IMR-90 (cell line): ENCODE measurements around the gene PIK3R4. TPM values are rescaled to one million over a fixed set of nuclear protein-coding genes. Genes with fewer than 3 reads are reported as not detected.

Experiments
- ATAC-seq: fragments of 200-7000 bp; cut with Tn5 transposase; 2 replicates; pipeline ENCODE4 v1.9.1; 2020; ENCODE audit warnings: low read depth, mild to moderate bottlenecking, moderate library complexity
- BruUV-seq: library from RNA; stranded (reverse); fragments of 400-500 nt; replicated peaks from 2 replicates; lab custom pipeline; 2021; lab: Mats Ljungman, UMichigan
- CTCF ChIA-PET: fragments of 300-600 bp; formaldehyde crosslinking; extraction: SDS; loops from one replicate; lab custom pipeline; 2021; ENCODE audit warnings: antibody characterized with exemption; lab: Yijun Ruan, JAX
- POLR2A ChIA-PET: fragments of 300-600 bp; sonication (Branson Sonifier 250); formaldehyde crosslinking; loops from one replicate; lab custom pipeline; 2022; ENCODE audit warnings: antibody characterized with exemption; ENCODE audit not compliant: unreplicated experiment; lab: Charles Lee
- DNase-seq: peaks from one replicate; pipeline ENCODE4 v3.0.0; 2013
- H2AFZ ChIP-seq: replicated peaks from 2 replicates; pipeline ENCODE3; 2013; ENCODE audit warnings: low read length, mild to moderate bottlenecking; ENCODE audit not compliant: poor library complexity
- H2AK5ac ChIP-seq: 2 replicates; pipeline ENCODE4 v1.6.1; 2013; ENCODE audit warnings: low read depth, low read length, inconsistent platforms
- H2AK9ac ChIP-seq: replicated peaks from 2 replicates; pipeline ENCODE3; 2013; ENCODE audit warnings: mild to moderate bottlenecking, low read depth, low read length, moderate library complexity; ENCODE audit not compliant: poor library complexity
- H2BK120ac ChIP-seq: 2 replicates; pipeline ENCODE4 v1.6.1; 2013; ENCODE audit warnings: low read depth, low read length, inconsistent platforms
- H2BK15ac ChIP-seq: 3 replicates; pipeline ENCODE4 v1.6.1; 2013; ENCODE audit warnings: low read depth, low read length, inconsistent platforms
- H2BK20ac ChIP-seq: 2 replicates; pipeline ENCODE4 v1.6.1; 2013; ENCODE audit warnings: low read depth, mild to moderate bottlenecking, inconsistent platforms, low read length, moderate library complexity
- H2BK5ac ChIP-seq: 2 replicates; pipeline ENCODE4 v1.6.1; 2013; ENCODE audit warnings: mild to moderate bottlenecking, low read depth, low read length, inconsistent platforms; ENCODE audit not compliant: poor library complexity, severe bottlenecking
- H3K14ac ChIP-seq: replicated peaks from 2 replicates; pipeline ENCODE4 v1.6.1; 2013; ENCODE audit warnings: low read depth, low read length, inconsistent platforms
- H3K18ac ChIP-seq: 2 replicates; pipeline ENCODE4 v1.6.1; 2013; ENCODE audit warnings: low read depth, low read length, control low read depth
- H3K23ac ChIP-seq: 2 replicates; pipeline ENCODE4 v1.6.1; 2013; ENCODE audit warnings: low read depth, low read length, inconsistent platforms
- H3K27ac ChIP-seq: 2 replicates; pipeline ENCODE4 v1.5.1; 2013; ENCODE audit warnings: mild to moderate bottlenecking, control low read depth, low read length; ENCODE audit not compliant: insufficient read depth
- H3K27me3 ChIP-seq: 2 replicates; pipeline ENCODE4 v1.6.1; 2013; ENCODE audit warnings: low read length; ENCODE audit not compliant: control insufficient read depth, insufficient read depth
- H3K36me3 ChIP-seq: 2 replicates; pipeline ENCODE4 v1.6.1; 2013; ENCODE audit warnings: low read length, mixed read lengths; ENCODE audit not compliant: control insufficient read depth, insufficient read depth
- H3K4ac ChIP-seq: 2 replicates; pipeline ENCODE4 v1.6.1; 2013; ENCODE audit warnings: low read depth, low read length, inconsistent platforms
- H3K4me1 ChIP-seq: 2 replicates; pipeline ENCODE4 v1.6.1; 2013; ENCODE audit warnings: low read length, mixed read lengths; ENCODE audit not compliant: control insufficient read depth, insufficient read depth
- H3K4me2 ChIP-seq: 2 replicates; pipeline ENCODE4 v1.6.1; 2013; ENCODE audit warnings: low read depth, mild to moderate bottlenecking, control low read depth, low read length, moderate library complexity
- H3K4me3 ChIP-seq: 2 replicates; pipeline ENCODE4 v1.5.1; 2013; ENCODE audit warnings: low read depth, mild to moderate bottlenecking, control low read depth, low read length, moderate library complexity; ENCODE audit not compliant: insufficient read depth
- H3K56ac ChIP-seq: 2 replicates; pipeline ENCODE4 v1.6.1; 2013; ENCODE audit warnings: low read length, inconsistent platforms; ENCODE audit not compliant: insufficient read depth; ENCODE audit errors: extremely low read depth
- H3K79me1 ChIP-seq, 2 experiments: 2 replicates each; pipeline ENCODE4 v1.6.1; 2013; ENCODE audit warnings: low read length in 2 of 2, inconsistent platforms in 1 of 2, low read depth in 1 of 2
- H3K9ac ChIP-seq: 2 replicates; pipeline ENCODE4 v1.6.1; 2013; ENCODE audit warnings: low read depth, low read length, control low read depth
- H3K9me1 ChIP-seq: 2 replicates; pipeline ENCODE4 v1.6.1; 2013; ENCODE audit warnings: low read length, inconsistent platforms; ENCODE audit not compliant: insufficient read depth
- H3K9me3 ChIP-seq: 2 replicates; pipeline ENCODE4 v1.6.1; 2013; ENCODE audit warnings: low read length; ENCODE audit not compliant: control insufficient read depth, insufficient read depth
- H4K20me1 ChIP-seq: 2 replicates; pipeline ENCODE4 v1.6.1; 2013; ENCODE audit warnings: low read length, inconsistent platforms; ENCODE audit not compliant: insufficient read depth
- H4K5ac ChIP-seq: 2 replicates; pipeline ENCODE4 v1.6.1; 2013; ENCODE audit warnings: mild to moderate bottlenecking, low read depth, low read length, control low read depth
- H4K8ac ChIP-seq, 2 experiments: 2 replicates each; pipeline ENCODE4 v1.6.1; 2013; ENCODE audit warnings: low read depth in 2 of 2, low read length in 2 of 2, control low read depth in 1 of 2, inconsistent platforms in 1 of 2
- H4K91ac ChIP-seq: 2 replicates; pipeline ENCODE4 v1.6.1; 2013; ENCODE audit warnings: low read depth, low read length, inconsistent platforms; ENCODE audit not compliant: insufficient read depth
- CEBPB ChIP-seq: IDR thresholded peaks from 2 replicates; pipeline ENCODE4 v1.6.1; 2012; ENCODE audit warnings: low read depth, low read length, improper control_type of control experiment
- ELK1 ChIP-seq: fragments of 150-350 bp; IDR thresholded peaks from 2 replicates; pipeline ENCODE4 v1.6.1; 2016; ENCODE audit warnings: low read depth, mild to moderate bottlenecking, low read length, moderate library complexity, borderline replicate concordance
- FOS ChIP-seq: fragments of 150-350 bp; IDR thresholded peaks from 2 replicates; pipeline ENCODE4 v1.6.1; 2016; ENCODE audit warnings: low read depth, low read length
- RAD21 ChIP-seq: IDR thresholded peaks from 2 replicates; pipeline ENCODE4 v1.6.1; 2012; ENCODE audit warnings: low read length, improper control_type of control experiment
- WGBS, 2 experiments: methylation state at CpG; one replicate each; pipeline versions ENCODE4 v1.1.5 to v1.1.7; 2013; ENCODE audit warnings: missing lambda C conversion rate in 2 of 2; ENCODE audit not compliant: insufficient read length in 1 of 2; ENCODE audit errors: extremely low coverage in 2 of 2; 5-methylcytosine and 5-hydroxymethylcytosine counted together
- dilution Hi-C: fragments of 300-500 bp; cut with HindIII; formaldehyde crosslinking; loops from one replicate; pipeline ENCODE4 v1.14.3; 2018; ENCODE audit warnings: low sequenced_read_pairs; ENCODE audit not compliant: unreplicated experiment
- in situ Hi-C: fragments of 300-500 bp; cut with MboI; formaldehyde crosslinking; loops from 3 replicates; pipeline ENCODE4 v1.14.3; 2019; ENCODE audit warnings: low sequenced_read_pairs, inconsistent platforms, mixed read lengths
- intact Hi-C: fragments of 100-400 bp; cut with micrococcal nuclease; formaldehyde crosslinking; loops from 2 replicates; pipeline ENCODE4 v1.10.0; 2022
- polyA plus RNA-seq, 3 experiments: library from polyadenylated mRNA; depleted of rRNA; stranded (reverse); fragments of >200 nt; gene quantifications; 2 replicates each; pipeline ENCODE4 v1.2.3, GENCODE V29; 2012; ENCODE audit warnings: low replicate concordance in 1 of 3
- total RNA-seq: library from RNA; depleted of rRNA; stranded (reverse); fragments of >200 nt; gene quantifications from 2 replicates; pipeline ENCODE4 v1.2.3, GENCODE V29; 2012

PIK3R4 gene
- total and polyA plus RNA-seq, 2 of the 4 experiments (the other 2 are of a cell fraction) = 19.7 to 27.2 TPM

GRCh38 chr3:130671545-130672312 is 74.9 kb downstream of the PIK3R4 start:
- Histone ChIP-seq H4K8ac (no peak overlapping the region), H3K14ac (no peak overlapping the region), H3K9ac (no peak overlapping the region), H2AK9ac (no peak overlapping the region), H3K23ac (no peak overlapping the region), H3K27ac (no peak overlapping the region), H3K56ac (no peak overlapping the region), H3K4me1 (no peaks in the 10 kb centered on the region), H2BK120ac (no peak overlapping the region), H4K20me1 (no peaks in the 10 kb centered on the region), H2AFZ (no peak overlapping the region), H2BK5ac (no peak overlapping the region), H4K91ac (no peak overlapping the region), H3K4me2 (no peak overlapping the region), H3K18ac (no peak overlapping the region), H3K9me1 (no peaks in the 10 kb centered on the region; the same call in 1 of the 2 replicates), H3K4me3 (no peak overlapping the region), H3K79me1 (no peaks in the 10 kb centered on the region), H3K27me3 (no peaks in the 10 kb centered on the region), H3K36me3 (peaks cover 4% of the 10 kb centered on the region; the same call in 1 of the 2 replicates), H3K9me3 (no peaks in the 10 kb centered on the region), H2BK15ac (no peak overlapping the region), H4K5ac (no peak overlapping the region), H2BK20ac (no peak overlapping the region), H3K4ac (no peak overlapping the region), H2AK5ac (no peak overlapping the region)
- intact Hi-C loops = loop anchor here (10.0 kb wide), 1 partner anchor 53 kb away; no protein-coding TSS in a partner anchor
- WGBS, 2 experiments = no CpG with 5 or more reads among the region's 2 CpGs
- in situ Hi-C loops = no loop called here
- CTCF ChIA-PET = no interaction called here
- no TSS peak for BruUV-seq
- no peak for TF ChIP-seq CEBPB
- TF ChIP-seq FOS = no peak
- no peak for TF ChIP-seq ELK1
- no peak for TF ChIP-seq RAD21
- ATAC-seq (no peak), DNase-seq (peak; percentile 16)
- dilution Hi-C loops = no loop called here
- POLR2A ChIA-PET = no interaction called here
